Body of pancreas (tissue), 4 donors: ENCODE results near the gene RGS11.

ENCODE experiments used
- CTCF ChIP-seq, 7 experiments: fragments of 450-650 bp in 4 of 7; fragments of 200-600 bp in 3 of 7; sonication (generic) in 3 of 7; IDR thresholded peaks; one replicate each; pipeline ENCODE4 v1.5.1; 2016 to 2019; ENCODE audit warnings: antibody characterized with exemption in 7 of 7
- POLR2A ChIP-seq, 3 donors: fragments of 450-650 bp; IDR thresholded peaks; one replicate each; pipeline ENCODE4 v1.6.1; 2016; ENCODE audit warnings: antibody characterized with exemption in 3 of 3, mild to moderate bottlenecking in 2 of 3

GRCh38 chr16:314351-314750, 38.6 kb upstream of the RGS11 start:
- TF ChIP-seq CTCF (IDR thresholded peaks at IDR 0.05) (no peak), POLR2A (IDR thresholded peaks at IDR 0.05) (no peak)
